Mammary epithelial cell (primary cell): ENCODE data around the gene CNTNAP2.

Experiments used
- CTCF ChIP-seq, 2 donors: IDR thresholded peaks in 1 of 2; conservative IDR thresholded peaks in 1 of 2; 2 replicates each; pipeline ENCODE4 v1.5.1; 2011 to 2012; ENCODE audit warnings: inconsistent platforms in 2 of 2, low read length in 2 of 2, mild to moderate bottlenecking in 2 of 2, control low read depth in 1 of 2, low read depth in 1 of 2; ENCODE audit not compliant: insufficient read depth in 1 of 2; ENCODE audit errors: extremely low read depth in 1 of 2
- EZH2 ChIP-seq: IDR thresholded peaks from 2 replicates; pipeline ENCODE4 v1.6.1; 2012; ENCODE audit warnings: low read length, inconsistent platforms, borderline replicate concordance

- TF ChIP-seq CTCF (conservative IDR thresholded peaks at IDR 0.05 in 1 of 2, IDR thresholded peaks at IDR 0.05 in 1 of 2; ENCODE audit: extremely low read depth in 1 of 2, insufficient read depth in 1 of 2, low read depth in 1 of 2, low read length in 2 of 2) (no peak), EZH2 (no peak)
Observed at GRCh38 chr7:148374396-148375259, 2258.0 kb downstream of the CNTNAP2 start.
